Measurements from ENCODE around the gene C1orf74.

Gene C1orf74

DNA sequence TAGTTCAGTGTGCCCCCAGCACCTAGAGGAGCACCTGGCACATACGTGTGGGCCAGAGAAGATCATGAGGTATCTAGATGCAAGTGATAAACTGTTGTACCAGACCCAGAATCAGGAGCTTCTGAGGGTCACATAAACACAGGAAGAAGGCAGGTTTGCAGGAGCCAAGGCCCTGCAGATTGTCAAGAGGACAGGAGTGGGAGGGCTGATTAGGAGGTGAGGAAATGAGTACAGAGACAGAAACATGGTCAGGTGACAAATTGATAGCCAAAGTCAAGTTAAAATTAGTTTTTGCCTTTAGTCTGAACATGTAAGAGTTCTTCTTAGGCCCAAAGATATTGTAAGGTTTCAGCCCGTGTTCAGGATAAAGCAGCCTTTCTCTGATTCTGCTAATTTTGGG is 42.5 kb downstream of the C1orf74 start:
- DNase-seq: no peak

DNA sequence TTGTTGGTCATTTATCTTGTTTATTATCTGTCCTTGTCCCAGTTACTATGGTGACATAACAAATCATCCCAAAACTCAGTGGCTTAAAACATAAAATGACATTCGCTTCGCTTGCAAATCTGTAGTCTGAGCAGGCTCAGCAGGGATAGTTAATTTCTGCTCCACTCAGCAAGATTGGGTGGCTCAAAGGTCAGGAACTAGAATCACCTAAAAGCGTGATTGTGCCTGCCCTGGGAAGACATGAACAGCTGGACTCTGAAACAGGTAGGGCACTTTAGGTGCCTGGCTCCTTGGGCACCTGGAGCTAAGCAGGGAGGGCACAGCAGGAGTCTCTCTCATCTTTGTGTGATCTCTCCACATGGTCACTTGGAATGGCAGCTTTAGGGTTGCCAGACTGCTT is 43.2 kb downstream of the C1orf74 start:
- DNase-seq: no peak

DNA sequence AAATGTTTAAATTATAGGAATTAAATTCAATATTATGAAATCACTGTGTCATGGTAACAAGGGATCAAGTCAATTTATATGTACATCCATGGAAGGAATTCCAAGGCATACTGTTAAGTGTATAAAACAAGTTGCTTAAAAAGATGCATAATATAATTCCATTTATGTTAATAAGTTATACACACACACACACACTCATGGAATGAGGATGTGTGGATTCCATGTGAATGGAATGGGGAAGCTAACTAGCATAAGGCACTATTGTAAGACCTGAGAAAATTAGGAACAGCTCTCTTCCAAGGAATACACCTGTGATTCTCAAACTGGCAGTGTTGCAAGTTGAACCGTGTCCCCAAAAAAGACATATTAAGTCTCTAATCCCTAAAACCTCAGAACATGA is 46.1 kb downstream of the C1orf74 start:
- no peak for DNase-seq

DNA sequence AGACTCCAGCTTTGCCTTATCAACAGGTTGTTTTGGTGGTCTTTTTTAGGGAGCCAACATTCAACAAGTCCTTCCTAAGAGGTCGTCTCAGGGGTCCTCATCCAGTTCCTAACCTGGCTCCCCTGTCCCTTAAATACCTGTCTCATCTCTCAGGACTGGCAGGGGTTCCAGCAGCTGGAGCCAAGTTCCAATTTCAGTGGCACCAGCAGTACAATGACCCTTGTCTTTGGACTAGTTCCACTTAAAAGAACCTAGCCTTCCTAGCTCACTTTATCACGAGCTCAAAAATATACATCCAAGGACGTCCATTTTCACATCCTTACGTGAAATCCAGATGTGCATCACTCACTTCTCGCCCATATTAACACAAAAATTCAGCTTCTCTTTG is 47.2 kb downstream of the C1orf74 start:
- DNase-seq: no peak

DNA sequence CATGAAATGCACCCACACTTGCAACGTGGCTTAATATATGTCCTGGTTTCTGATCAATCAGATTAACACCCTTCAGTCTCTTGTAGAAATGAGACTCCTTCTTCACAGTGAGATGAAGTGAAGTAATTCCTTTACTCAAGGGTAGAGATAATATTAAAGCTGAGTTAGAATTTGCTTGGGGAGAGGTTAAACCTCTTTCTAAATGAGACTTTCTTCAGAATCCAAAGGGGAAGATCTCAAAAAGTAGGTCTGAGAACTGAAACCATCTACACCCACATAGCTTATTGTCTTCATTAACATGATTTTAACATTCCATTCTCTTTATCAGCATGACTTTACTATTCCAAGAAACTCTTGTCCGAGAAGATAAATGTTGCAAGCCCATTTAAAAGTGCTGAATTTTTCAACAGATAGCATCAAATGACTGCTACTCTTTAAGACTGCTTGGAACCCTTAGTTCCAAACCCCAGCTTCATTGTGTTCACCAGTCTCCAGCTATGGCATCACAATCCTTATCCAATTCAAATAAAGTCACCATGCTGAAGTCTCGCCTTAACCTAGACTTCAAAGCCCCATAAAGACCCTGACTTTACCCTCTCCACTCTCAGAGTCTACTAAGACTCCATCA is 47.8 kb downstream of the C1orf74 start:
- no peak for DNase-seq

DNA sequence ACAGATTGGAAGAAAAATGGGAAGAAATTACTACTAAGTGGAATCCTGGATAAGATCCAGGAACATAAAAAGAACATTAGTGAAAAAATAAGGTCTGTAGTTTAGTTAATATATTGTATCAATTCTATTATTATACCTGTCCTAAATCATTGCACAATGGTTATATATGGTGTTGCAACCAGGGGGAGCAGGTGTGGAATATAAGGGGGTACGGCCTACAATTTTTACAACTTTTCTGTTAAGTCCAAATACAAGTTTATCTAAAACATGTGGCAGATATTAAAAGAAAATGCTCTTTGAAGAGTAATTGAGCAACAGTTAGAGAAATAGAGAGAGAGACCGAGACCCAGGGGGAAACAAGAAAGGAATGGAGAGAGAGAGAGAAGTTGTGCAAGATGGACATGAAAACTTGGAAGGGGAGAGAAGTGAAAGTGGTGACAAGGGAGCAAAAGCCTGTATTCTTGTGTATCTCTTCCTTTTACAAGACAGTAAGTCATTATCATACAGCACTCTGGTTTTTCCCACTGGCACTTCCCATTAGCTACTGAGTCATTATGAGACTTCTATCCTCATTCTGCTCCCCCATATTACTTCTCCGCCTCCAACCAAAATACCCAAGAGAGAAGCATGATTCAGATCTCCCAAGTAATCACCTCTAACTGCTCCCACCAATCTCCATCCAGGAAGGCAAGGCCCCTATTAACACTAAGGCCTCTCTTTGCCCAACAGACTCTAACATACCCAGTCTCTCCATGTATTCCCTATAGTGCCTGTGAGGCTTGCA is 50.8 kb downstream of the C1orf74 start:
- DNase-seq: no peak

DNA sequence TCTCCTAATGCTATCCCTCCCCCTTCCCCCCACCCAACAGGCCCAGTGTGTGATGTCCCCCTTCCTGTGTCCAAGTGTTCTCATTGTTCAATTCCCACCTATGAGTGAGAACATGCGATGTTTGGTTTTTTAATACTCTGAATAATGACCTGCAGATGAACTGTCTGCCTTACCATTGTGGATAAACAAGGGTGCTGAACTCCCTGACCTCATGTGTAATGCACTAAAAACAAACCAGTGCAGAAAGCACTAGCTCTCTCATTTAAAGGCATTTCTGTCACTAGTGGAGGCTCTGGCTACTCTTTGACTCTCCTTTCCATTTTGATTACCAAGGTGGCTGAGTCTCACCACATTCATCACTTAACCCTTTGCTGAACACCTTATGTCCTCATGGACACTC is 51.6 kb downstream of the C1orf74 start:
- no peak for DNase-seq

DNA sequence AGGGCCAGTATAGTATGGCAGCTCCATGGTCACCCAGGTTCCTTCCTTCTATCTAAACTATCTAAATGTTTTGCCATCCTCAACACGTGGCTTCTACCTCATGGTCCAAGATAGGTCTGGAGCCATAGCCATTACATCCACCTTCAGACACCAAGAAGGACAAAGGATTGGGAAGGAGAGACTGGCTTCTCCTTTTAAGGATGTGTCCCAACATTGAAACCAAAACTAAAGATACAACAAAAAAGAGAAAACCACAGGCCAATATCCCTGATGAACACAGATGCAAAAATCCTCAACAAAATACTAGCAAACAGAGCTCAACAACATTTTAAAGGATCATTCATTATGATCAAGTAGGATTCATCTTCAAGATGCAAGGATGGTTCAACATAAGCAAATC is 54.9 kb downstream of the C1orf74 start:
- no peak for DNase-seq
